Keratinocyte (primary cell): Measurements from ENCODE around the gene SOCS1.

ENCODE experiments used
- EZH2 ChIP-seq: IDR thresholded peaks from one replicate; pipeline ENCODE4 v1.6.1; 2012; ENCODE audit warnings: inconsistent platforms, mild to moderate bottlenecking, low read length, moderate library complexity
- TF ChIP-seq, protein P1 (sequence below), 3 experiments: IDR thresholded peaks in 1 of 3; conservative IDR thresholded peaks in 1 of 3; optimal IDR thresholded peaks in 1 of 3; 2 replicates in 2 of 3; 3 replicates in 1 of 3; pipeline versions ENCODE3 to v1.5.1; 2011; ENCODE audit warnings: low read length in 3 of 3, mild to moderate bottlenecking in 3 of 3, moderate library complexity in 2 of 3, control low read depth in 1 of 3, inconsistent platforms in 1 of 3; ENCODE audit not compliant: insufficient read depth in 2 of 3; ENCODE audit errors: extremely low read depth in 1 of 3

DNA sequence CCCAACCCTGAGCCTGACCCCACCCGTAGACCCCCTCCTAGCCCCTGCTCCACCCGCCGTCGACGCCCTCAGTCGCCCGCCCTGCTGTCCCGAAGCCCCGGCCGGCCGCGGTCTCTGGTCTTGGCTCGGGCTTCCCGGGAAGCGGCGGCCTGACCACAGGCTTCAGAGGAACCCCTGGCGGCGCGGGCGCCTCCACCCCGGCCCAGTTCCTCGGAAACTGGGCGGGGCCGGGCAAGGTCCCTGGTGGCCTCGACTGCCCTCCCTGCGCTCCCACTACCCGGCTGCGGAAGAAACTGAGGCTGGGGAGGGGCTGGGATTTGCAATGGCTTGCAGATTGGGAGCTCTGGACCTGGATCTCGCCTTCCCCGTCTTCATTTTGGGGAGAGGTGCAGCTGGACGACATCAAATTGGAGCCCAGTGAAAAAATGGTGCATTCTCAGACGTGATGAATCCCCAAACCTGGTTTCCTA is 692 bp upstream of the SOCS1 start:
- TF ChIP-seq, protein P1, sequence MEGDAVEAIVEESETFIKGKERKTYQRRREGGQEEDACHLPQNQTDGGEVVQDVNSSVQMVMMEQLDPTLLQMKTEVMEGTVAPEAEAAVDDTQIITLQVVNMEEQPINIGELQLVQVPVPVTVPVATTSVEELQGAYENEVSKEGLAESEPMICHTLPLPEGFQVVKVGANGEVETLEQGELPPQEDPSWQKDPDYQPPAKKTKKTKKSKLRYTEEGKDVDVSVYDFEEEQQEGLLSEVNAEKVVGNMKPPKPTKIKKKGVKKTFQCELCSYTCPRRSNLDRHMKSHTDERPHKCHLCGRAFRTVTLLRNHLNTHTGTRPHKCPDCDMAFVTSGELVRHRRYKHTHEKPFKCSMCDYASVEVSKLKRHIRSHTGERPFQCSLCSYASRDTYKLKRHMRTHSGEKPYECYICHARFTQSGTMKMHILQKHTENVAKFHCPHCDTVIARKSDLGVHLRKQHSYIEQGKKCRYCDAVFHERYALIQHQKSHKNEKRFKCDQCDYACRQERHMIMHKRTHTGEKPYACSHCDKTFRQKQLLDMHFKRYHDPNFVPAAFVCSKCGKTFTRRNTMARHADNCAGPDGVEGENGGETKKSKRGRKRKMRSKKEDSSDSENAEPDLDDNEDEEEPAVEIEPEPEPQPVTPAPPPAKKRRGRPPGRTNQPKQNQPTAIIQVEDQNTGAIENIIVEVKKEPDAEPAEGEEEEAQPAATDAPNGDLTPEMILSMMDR (optimal IDR thresholded peaks at IDR 0.05 in 1 of 3, IDR thresholded peaks at IDR 0.05 in 1 of 3, conservative IDR thresholded peaks at IDR 0.05 in 1 of 3; ENCODE audit: extremely low read depth in 1 of 3, insufficient read depth in 2 of 3, low read length in 3 of 3), result no peak
- TF ChIP-seq EZH2, result no peak
